C4-2B (cell line): Measurements from ENCODE around the gene ATXN1.

Experiments used
- ZFX ChIP-seq: fragments of 450-650 bp; IDR thresholded peaks from 2 replicates; pipeline ENCODE4 v1.6.1; 2017
- TF ChIP-seq, protein P1 (sequence below): fragments of 450-650 bp; conservative IDR thresholded peaks from 2 replicates; pipeline ENCODE4 v1.5.1; 2017; ENCODE audit warnings: mild to moderate bottlenecking

DNA sequence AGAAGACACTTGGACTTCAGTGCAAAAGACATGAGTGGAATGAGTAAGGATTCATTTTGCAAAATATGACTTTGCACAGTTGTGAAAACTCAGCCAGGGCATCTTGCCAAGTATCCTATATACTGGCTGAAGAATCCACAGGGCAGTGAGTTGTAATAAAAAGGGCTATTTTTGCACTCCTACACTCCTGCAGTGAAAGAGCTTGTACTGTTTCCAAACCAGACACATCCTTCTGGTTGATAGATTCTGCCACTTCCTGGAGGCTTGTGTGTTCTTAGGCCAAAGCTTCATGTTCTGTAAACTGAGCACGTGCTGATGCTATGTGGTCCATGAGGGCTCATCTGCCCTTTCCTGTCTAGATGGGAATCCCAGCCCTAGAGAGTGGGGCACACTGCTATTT is 488.0 kb downstream of the ATXN1 start:
- TF ChIP-seq, protein P1, sequence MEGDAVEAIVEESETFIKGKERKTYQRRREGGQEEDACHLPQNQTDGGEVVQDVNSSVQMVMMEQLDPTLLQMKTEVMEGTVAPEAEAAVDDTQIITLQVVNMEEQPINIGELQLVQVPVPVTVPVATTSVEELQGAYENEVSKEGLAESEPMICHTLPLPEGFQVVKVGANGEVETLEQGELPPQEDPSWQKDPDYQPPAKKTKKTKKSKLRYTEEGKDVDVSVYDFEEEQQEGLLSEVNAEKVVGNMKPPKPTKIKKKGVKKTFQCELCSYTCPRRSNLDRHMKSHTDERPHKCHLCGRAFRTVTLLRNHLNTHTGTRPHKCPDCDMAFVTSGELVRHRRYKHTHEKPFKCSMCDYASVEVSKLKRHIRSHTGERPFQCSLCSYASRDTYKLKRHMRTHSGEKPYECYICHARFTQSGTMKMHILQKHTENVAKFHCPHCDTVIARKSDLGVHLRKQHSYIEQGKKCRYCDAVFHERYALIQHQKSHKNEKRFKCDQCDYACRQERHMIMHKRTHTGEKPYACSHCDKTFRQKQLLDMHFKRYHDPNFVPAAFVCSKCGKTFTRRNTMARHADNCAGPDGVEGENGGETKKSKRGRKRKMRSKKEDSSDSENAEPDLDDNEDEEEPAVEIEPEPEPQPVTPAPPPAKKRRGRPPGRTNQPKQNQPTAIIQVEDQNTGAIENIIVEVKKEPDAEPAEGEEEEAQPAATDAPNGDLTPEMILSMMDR, result no peak
- TF ChIP-seq ZFX, result no peak
